Effector memory CD4-positive, alpha-beta T cell (primary cell): Measurements from ENCODE around the gene C1QL4.

Experiments
- DNase-seq, 3 donors: peaks; one replicate each; pipeline ENCODE4 v3.0.0-alpha.2; 2020
- H3K27ac ChIP-seq: 2 replicates; pipeline ENCODE4 v1.7.0; 2013; ENCODE audit warnings: mild to moderate bottlenecking, low read length, moderate library complexity; ENCODE audit not compliant: insufficient read depth, poor library complexity, severe bottlenecking
- H3K27me3 ChIP-seq: replicated peaks from 2 replicates; pipeline ENCODE4 v1.7.0; 2013; ENCODE audit warnings: mild to moderate bottlenecking, low read length; ENCODE audit not compliant: insufficient read depth, control insufficient read depth, poor library complexity, severe bottlenecking
- H3K36me3 ChIP-seq: 2 replicates; pipeline ENCODE4 v1.7.0; 2013; ENCODE audit warnings: mild to moderate bottlenecking, low read length, moderate library complexity; ENCODE audit not compliant: control insufficient read depth, insufficient read depth
- H3K4me1 ChIP-seq: 2 replicates; pipeline ENCODE4 v1.7.0; 2013; ENCODE audit warnings: low read length, mild to moderate bottlenecking; ENCODE audit not compliant: control insufficient read depth, insufficient read depth, poor library complexity, severe bottlenecking
- H3K4me3 ChIP-seq: 2 replicates; pipeline ENCODE4 v1.7.0; 2013; ENCODE audit warnings: low read length, low read depth, mild to moderate bottlenecking; ENCODE audit not compliant: insufficient read depth, poor library complexity, severe bottlenecking
- H3K9me3 ChIP-seq: 2 replicates; pipeline ENCODE4 v1.7.0; 2013; ENCODE audit warnings: mild to moderate bottlenecking, low read length, moderate library complexity; ENCODE audit not compliant: control insufficient read depth

The C1QL4 gene

GRCh38 chr12:49304161-49304560 lies 32.8 kb downstream of the C1QL4 start:
- Histone ChIP-seq H3K9me3 (no peaks in the 10 kb centered on the region), H3K36me3 (no peaks in the 10 kb centered on the region), H3K4me3 (no peak overlapping the region), H3K27me3 (no peaks in the 10 kb centered on the region), H3K27ac (no peak overlapping the region), H3K4me1 (no peaks in the 10 kb centered on the region)
- DNase-seq, result no peak

- H3K4me1 ChIP-seq, result peaks cover 7% of the 10 kb centered on the region
- H3K9me3 ChIP-seq, result no peaks in the 10 kb centered on the region
- H3K4me3 ChIP-seq, result no peak overlapping the region
- H3K36me3 ChIP-seq, result no peaks in the 10 kb centered on the region
- H3K27me3 ChIP-seq, result peaks cover 20% of the 10 kb centered on the region
- no peak overlapping the region for H3K27ac ChIP-seq
- no peak for DNase-seq
These were observed 35.2 kb downstream of the C1QL4 start for GRCh38 chr12:49301760-49302159.

GRCh38 chr12:49298160-49298559 lies 38.8 kb downstream of the C1QL4 start:
- Histone ChIP-seq H3K27me3 (peaks cover 43% of the 10 kb centered on the region), H3K4me1 (peaks cover 20% of the 10 kb centered on the region), H3K36me3 (no peaks in the 10 kb centered on the region), H3K27ac (no peak overlapping the region), H3K4me3 (no peak overlapping the region), H3K9me3 (no peaks in the 10 kb centered on the region)
- DNase-seq, result no peak

GRCh38 chr12:49297695-49298060 lies 39.3 kb downstream of the C1QL4 start:
- Histone ChIP-seq H3K27me3 (peaks cover 43% of the 10 kb centered on the region), H3K27ac (no peak overlapping the region), H3K4me3 (no peak overlapping the region), H3K36me3 (no peaks in the 10 kb centered on the region), H3K4me1 (peaks cover 20% of the 10 kb centered on the region), H3K9me3 (no peaks in the 10 kb centered on the region)
- DNase-seq, result no peak

GRCh38 chr12:49296836-49297694 lies 39.9 kb downstream of the C1QL4 start:
- Histone ChIP-seq H3K4me3 (peak overlapping the region; percentile 48), H3K27ac (no peak overlapping the region), H3K36me3 (no peaks in the 10 kb centered on the region), H3K9me3 (no peaks in the 10 kb centered on the region), H3K27me3 (peaks cover 43% of the 10 kb centered on the region), H3K4me1 (peaks cover 20% of the 10 kb centered on the region)
- peak in 1 of 3 donors; percentile 5 for DNase-seq

- Histone ChIP-seq H3K9me3 (no peaks in the 10 kb centered on the region), H3K27ac (no peak overlapping the region), H3K36me3 (no peaks in the 10 kb centered on the region), H3K4me3 (peak overlapping the region; percentile 48), H3K27me3 (peaks cover 43% of the 10 kb centered on the region), H3K4me1 (peaks cover 20% of the 10 kb centered on the region)
- peak; percentile 27 to 48 (median 38) for DNase-seq
These were observed 40.8 kb downstream of the C1QL4 start for GRCh38 chr12:49296034-49296835.

- H3K27ac ChIP-seq, result no peak within 1 kb of the TSS
- H3K9me3 ChIP-seq, result no peaks in the 10 kb centered on the region
- DNase-seq, result no peak
- peaks cover 20% of the 10 kb centered on the region for H3K4me1 ChIP-seq
- peaks cover 43% of the 10 kb centered on the region for H3K27me3 ChIP-seq
- no peaks in the 10 kb centered on the region for H3K36me3 ChIP-seq
- H3K4me3 ChIP-seq, result no peak within 1 kb of the TSS
These were observed 41.7 kb downstream of the C1QL4 start, which contains the start of gene PRPH for GRCh38 chr12:49295082-49295936. Gene PRPH, plus strand, starts transcription at chr12:49295147. Its CDS starts 54 bp downstream, at chr12:49295201.

- Histone ChIP-seq H3K9me3 (no peaks in the 10 kb centered on the region), H3K27me3 (peaks cover 43% of the 10 kb centered on the region), H3K27ac (no peak overlapping the region), H3K36me3 (no peaks in the 10 kb centered on the region), H3K4me1 (peaks cover 20% of the 10 kb centered on the region), H3K4me3 (no peak overlapping the region)
- DNase-seq, result no peak
These were observed 42.2 kb downstream of the C1QL4 start for GRCh38 chr12:49294804-49295081.

- no peak for DNase-seq
- Histone ChIP-seq H3K4me3 (no peak overlapping the region), H3K4me1 (peaks cover 20% of the 10 kb centered on the region), H3K36me3 (no peaks in the 10 kb centered on the region), H3K9me3 (no peaks in the 10 kb centered on the region), H3K27me3 (peaks cover 43% of the 10 kb centered on the region), H3K27ac (no peak overlapping the region)
These were observed 42.7 kb downstream of the C1QL4 start for GRCh38 chr12:49294086-49294803.
